ENCODE results near the gene FIGNL1. TPM values are rescaled to one million over a fixed set of nuclear protein-coding genes. Genes with fewer than 3 reads are reported as not detected.

Gene FIGNL1
- total RNA-seq, 1 experiment from 2014 or later: 13.8 TPM

- H3K9me3 Mint-ChIP-seq: no peaks in the 10 kb centered on the region
- Histone ChIP-seq H3K23ac (ENCODE audit: insufficient read length, low read depth, low read length) (no peak overlapping the region), H3K18ac (ENCODE audit: insufficient read length, low read depth, low read length) (no peak overlapping the region), H2BK15ac (ENCODE audit: low read depth, low read length) (no peak overlapping the region), H3K27ac (ENCODE audit: insufficient read length, low read depth, low read length) (no peak overlapping the region), H3T11ph (ENCODE audit: low read length) (no peak overlapping the region), H3K79me1 (ENCODE audit: insufficient read depth, low read depth, low read length, poor library complexity, severe bottlenecking) (no peaks in the 10 kb centered on the region), H3K4ac (ENCODE audit: low read depth, low read length) (no peak overlapping the region), H3K9ac (ENCODE audit: extremely low read depth, insufficient read length, low read length) (no peak overlapping the region), H2AFZ (ENCODE audit: low read length) (no peak overlapping the region), H2BK12ac (ENCODE audit: insufficient read length, low read depth, low read length) (no peak overlapping the region), H4K8ac (replicated peaks; ENCODE audit: insufficient read length, low read depth, low read length) (no peak overlapping the region), H3K14ac (ENCODE audit: insufficient read depth, low read length) (no peak overlapping the region), H2BK5ac (ENCODE audit: insufficient read length, low read length) (no peak overlapping the region), H4K91ac (ENCODE audit: insufficient read length, low read depth, low read length) (no peak overlapping the region), H3K4me1 (ENCODE audit: insufficient read depth, low read length) (no peaks in the 10 kb centered on the region), H4K5ac (ENCODE audit: insufficient read length, low read depth, low read length) (no peak overlapping the region), H3K79me2 (ENCODE audit: insufficient read depth, low read length) (no peaks in the 10 kb centered on the region), H2BK120ac (ENCODE audit: low read depth, low read length, poor library complexity, severe bottlenecking) (no peak overlapping the region), H2AK5ac (ENCODE audit: insufficient read length, low read length) (no peak overlapping the region), H3K56ac (ENCODE audit: insufficient read length, low read depth, low read length) (no peak overlapping the region), H2BK20ac (ENCODE audit: low read depth, low read length, poor library complexity, severe bottlenecking) (no peak overlapping the region), H4K20me1 (ENCODE audit: control insufficient read depth, insufficient read depth, insufficient read length) (no peaks in the 10 kb centered on the region), H3K9me3 (ENCODE audit: control insufficient read depth, low read depth, low read length) (no peaks in the 10 kb centered on the region), H3K4me2 (ENCODE audit: insufficient read depth, insufficient read length, low read length) (no peak overlapping the region), H3K27me3 (ENCODE audit: insufficient read depth, low read length) (no peaks in the 10 kb centered on the region), H3K23me2 (ENCODE audit: insufficient read length, low read depth, low read length, poor library complexity, severe bottlenecking) (no peaks in the 10 kb centered on the region)
- TF ChIP-seq CTCF (conservative IDR thresholded peaks at IDR 0.05): no peak
- WGBS (ENCODE audit: extremely low coverage, insufficient read length, low lambda C conversion rate): no CpG with 5 or more reads among the region's 7 CpGs
- no peak for DNase-seq
- H3K27ac Mint-ChIP-seq: no peak overlapping the region
- peaks cover 2% of the 10 kb centered on the region for H3K27me3 Mint-ChIP-seq (ENCODE audit: low read depth)
- H3K36me3 Mint-ChIP-seq (ENCODE audit: insufficient read depth in 1 of 3, low read depth in 3 of 3): no peaks in the 10 kb centered on the region
- H3K4me1 Mint-ChIP-seq: no peaks in the 10 kb centered on the region
- no peak overlapping the region for H3K4me3 Mint-ChIP-seq
Measured at GRCh38 chr7:50405221-50405620, 44.9 kb downstream of the FIGNL1 start.
